ENCODE data around the gene SUPT7L. TPM values are rescaled to one million over a fixed set of nuclear protein-coding genes. Genes with fewer than 3 reads are reported as not detected.

The SUPT7L gene
- total RNA-seq, 2 donors from 2014 or later: 32.9 to 41.9 TPM

- Mint-ChIP-seq H3K27ac (no peak overlapping the region), H3K4me1 (ENCODE audit: low read depth in 2 of 2) (peaks cover 0 to 7% of the 10 kb centered on the region in 2 donors), H3K36me3 (peaks cover 38% of the 10 kb centered on the region), H3K4me3 (no peak overlapping the region), H3K27me3 (no peaks in the 10 kb centered on the region), H3K9me3 (no peaks in the 10 kb centered on the region)
- DNase-seq (ENCODE audit: low spot score): no peak
- no peak for ATAC-seq
These were observed 9.5 kb upstream of the SUPT7L start for GRCh38 chr2:27672723-27673486.

DNA sequence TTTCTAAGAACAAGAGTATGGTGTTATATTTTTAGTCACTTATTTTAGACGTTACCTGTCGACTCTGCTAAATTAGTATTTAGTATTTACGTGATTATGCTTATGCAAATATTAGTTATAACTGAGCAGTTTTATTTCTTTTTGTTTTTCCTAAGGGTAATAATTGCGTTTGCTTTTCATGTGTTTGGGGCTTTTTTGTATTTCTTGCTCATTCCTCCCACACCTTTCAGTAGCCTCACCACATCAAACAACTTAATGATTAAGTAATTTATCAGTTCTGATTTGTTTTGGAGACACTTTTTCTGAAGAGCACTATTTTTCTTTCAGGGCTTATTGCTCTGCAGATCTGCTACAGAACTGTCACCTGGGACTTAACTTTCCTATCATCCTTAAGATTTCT lies 7.8 kb upstream of the SUPT7L start:
- Mint-ChIP-seq H3K27ac (no peak overlapping the region), H3K4me3 (no peak overlapping the region), H3K9me3 (no peaks in the 10 kb centered on the region), H3K4me1 (ENCODE audit: low read depth in 2 of 2) (peaks cover 0 to 12% of the 10 kb centered on the region in 2 donors), H3K27me3 (no peaks in the 10 kb centered on the region), H3K36me3 (peaks cover 32% of the 10 kb centered on the region)
- ATAC-seq: no peak
- no peak for DNase-seq (ENCODE audit: low spot score)

DNA sequence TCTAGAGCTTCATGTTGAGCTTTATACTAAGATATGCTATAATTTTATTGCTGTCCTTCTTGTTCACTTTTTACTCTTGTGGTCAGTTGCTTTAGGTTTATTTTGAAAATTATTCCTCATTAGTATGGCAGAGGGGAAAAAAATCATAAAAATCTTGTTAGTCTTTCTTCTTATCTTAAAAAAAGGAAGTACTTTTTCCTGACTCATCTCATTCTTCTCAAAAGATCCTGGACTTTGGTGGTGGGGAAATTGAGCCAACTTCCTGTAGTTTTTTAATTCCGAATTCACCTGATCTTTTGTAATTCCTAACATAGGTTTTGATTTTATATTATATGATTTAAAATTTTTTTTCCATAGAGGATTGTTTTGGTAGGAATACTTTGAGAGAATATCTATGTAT lies 4.0 kb upstream of the SUPT7L start:
- no peak for DNase-seq (ENCODE audit: low spot score)
- no peaks in the 10 kb centered on the region for H3K27me3 Mint-ChIP-seq
- no peak overlapping the region for H3K4me3 Mint-ChIP-seq
- peaks cover 18% of the 10 kb centered on the region for H3K36me3 Mint-ChIP-seq
- H3K27ac Mint-ChIP-seq: no peak overlapping the region
- no peak for ATAC-seq
- H3K9me3 Mint-ChIP-seq: no peaks in the 10 kb centered on the region
- H3K4me1 Mint-ChIP-seq (ENCODE audit: low read depth in 2 of 2): peaks cover 20 to 30% of the 10 kb centered on the region in 2 donors

GRCh38 chr2:27664622-27665363 lies 1.4 kb upstream of the SUPT7L start:
- Mint-ChIP-seq H3K27ac (peak overlapping the region; percentile 98 to 99), H3K9me3 (no peaks in the 10 kb centered on the region), H3K4me1 (ENCODE audit: low read depth in 2 of 2) (peaks cover 37 to 39% of the 10 kb centered on the region in 2 donors), H3K36me3 (peaks cover 23% of the 10 kb centered on the region), H3K27me3 (no peaks in the 10 kb centered on the region), H3K4me3 (peak overlapping the region; percentile 97)
- no peak for ATAC-seq
- DNase-seq (ENCODE audit: low spot score): no peak

DNA sequence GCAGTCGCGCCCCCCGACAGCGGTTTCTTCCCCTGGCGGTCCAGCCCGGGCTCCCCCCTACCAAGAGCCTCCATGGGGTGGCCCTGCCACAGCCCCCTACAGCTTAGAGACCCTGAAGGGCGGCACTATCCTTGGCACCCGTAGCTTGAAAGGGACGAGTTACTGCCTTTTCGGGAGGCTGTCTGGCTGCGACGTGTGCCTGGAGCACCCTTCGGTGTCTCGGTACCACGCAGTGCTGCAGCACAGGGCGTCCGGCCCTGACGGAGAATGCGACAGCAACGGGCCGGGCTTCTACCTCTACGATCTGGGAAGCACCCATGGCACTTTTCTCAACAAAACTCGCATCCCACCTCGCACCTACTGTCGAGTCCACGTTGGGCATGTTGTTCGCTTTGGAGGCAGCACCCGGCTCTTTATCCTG lies 750 bp upstream of the SUPT7L start:
- Mint-ChIP-seq H3K36me3 (peaks cover 26% of the 10 kb centered on the region), H3K9me3 (no peaks in the 10 kb centered on the region), H3K4me1 (ENCODE audit: low read depth in 2 of 2) (peaks cover 41 to 44% of the 10 kb centered on the region in 2 donors), H3K27ac (peak overlapping the region; percentile 98 to 99), H3K4me3 (peak overlapping the region; percentile 97), H3K27me3 (no peaks in the 10 kb centered on the region)
- ATAC-seq (peak; percentile 20 to 36), DNase-seq (ENCODE audit: low spot score) (no peak)

DNA sequence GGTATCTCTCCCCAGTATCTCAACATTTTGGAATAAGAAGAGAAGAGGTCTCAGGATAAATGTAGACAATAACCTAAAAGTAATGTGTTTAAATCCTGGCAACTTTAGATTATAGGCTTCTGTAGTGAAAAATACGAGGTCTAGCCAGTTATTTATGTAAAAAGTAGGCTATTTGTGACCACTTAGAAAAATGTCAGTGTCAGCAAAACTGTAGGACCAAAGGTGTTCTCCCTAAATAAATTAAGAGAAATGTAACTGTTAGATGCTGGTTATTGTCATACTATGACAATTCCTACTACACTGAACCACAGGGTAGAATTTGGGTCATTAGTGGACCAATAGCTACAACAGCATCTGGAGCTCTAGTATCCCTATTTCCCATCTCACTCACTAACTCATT lies 2.0 kb downstream of the SUPT7L start:
- Mint-ChIP-seq H3K9me3 (no peaks in the 10 kb centered on the region), H3K27me3 (no peaks in the 10 kb centered on the region), H3K4me1 (ENCODE audit: low read depth in 2 of 2) (peaks cover 37 to 44% of the 10 kb centered on the region in 2 donors), H3K4me3 (peak overlapping the region; percentile 97), H3K27ac (no peak overlapping the region), H3K36me3 (peaks cover 26% of the 10 kb centered on the region)
- no peak for DNase-seq (ENCODE audit: low spot score)
- ATAC-seq: no peak

GRCh38 chr2:27655155-27655951 lies 8.1 kb downstream of the SUPT7L start:
- peaks cover 36% of the 10 kb centered on the region for H3K36me3 Mint-ChIP-seq
- H3K4me3 Mint-ChIP-seq: no peak overlapping the region
- peak overlapping the region in 1 of 2 donors; percentile 32 for H3K27ac Mint-ChIP-seq

GRCh38 chr2:27653397-27653796 lies 10.0 kb downstream of the SUPT7L start:
- ATAC-seq (no peak), DNase-seq (ENCODE audit: low spot score) (no peak)
- Mint-ChIP-seq H3K27ac (peak overlapping the region in 1 of 2 donors; percentile 8), H3K27me3 (no peaks in the 10 kb centered on the region), H3K4me3 (no peak overlapping the region), H3K9me3 (no peaks in the 10 kb centered on the region), H3K4me1 (ENCODE audit: low read depth in 2 of 2) (peaks cover 5 to 9% of the 10 kb centered on the region in 2 donors), H3K36me3 (peaks cover 39% of the 10 kb centered on the region)

More at GRCh38 chr2:27655155-27655951, 8.1 kb downstream of the SUPT7L start:
- no peak for ATAC-seq
- Mint-ChIP-seq H3K9me3 (no peaks in the 10 kb centered on the region), H3K27me3 (no peaks in the 10 kb centered on the region), H3K4me1 (ENCODE audit: low read depth in 2 of 2) (peaks cover 12 to 15% of the 10 kb centered on the region in 2 donors)
- DNase-seq (ENCODE audit: low spot score): no peak

GRCh38 chr2:27652790-27653189 lies 10.6 kb downstream of the SUPT7L start:
- ATAC-seq (no peak), DNase-seq (ENCODE audit: low spot score) (no peak)
- Mint-ChIP-seq H3K27ac (no peak overlapping the region), H3K4me1 (ENCODE audit: low read depth in 2 of 2) (peaks cover 5 to 9% of the 10 kb centered on the region in 2 donors), H3K9me3 (no peaks in the 10 kb centered on the region), H3K36me3 (peaks cover 39% of the 10 kb centered on the region), H3K27me3 (no peaks in the 10 kb centered on the region), H3K4me3 (no peak overlapping the region)

- DNase-seq (ENCODE audit: low spot score) (no peak), ATAC-seq (no peak)
- peaks cover 39% of the 10 kb centered on the region for H3K36me3 Mint-ChIP-seq
- no peak overlapping the region for H3K27ac Mint-ChIP-seq
- H3K9me3 Mint-ChIP-seq: no peaks in the 10 kb centered on the region
- H3K4me3 Mint-ChIP-seq: no peak overlapping the region
- peaks cover 6 to 9% of the 10 kb centered on the region in 2 donors for H3K4me1 Mint-ChIP-seq (ENCODE audit: low read depth in 2 of 2)
- no peaks in the 10 kb centered on the region for H3K27me3 Mint-ChIP-seq
These were observed 11.1 kb downstream of the SUPT7L start for GRCh38 chr2:27652341-27652740.

DNA sequence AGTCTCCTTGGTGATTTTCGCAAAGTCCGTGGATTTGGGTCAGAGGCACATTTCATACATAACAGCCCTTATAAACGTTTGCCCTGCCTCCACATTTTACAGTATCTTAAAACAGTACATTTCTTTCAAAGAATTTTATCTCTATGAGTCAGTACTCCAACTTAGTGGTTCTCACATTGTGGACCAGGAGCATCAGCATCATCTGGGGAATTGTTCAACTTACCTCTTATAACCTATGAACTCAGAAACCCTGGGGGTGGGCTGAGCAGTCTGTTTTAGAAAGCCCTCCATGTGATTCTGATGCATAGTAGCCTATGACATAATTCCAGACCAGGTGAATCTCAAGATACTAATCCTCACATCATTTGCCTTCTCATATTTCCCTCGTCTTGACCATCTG lies 12.4 kb downstream of the SUPT7L start:
- no peak for DNase-seq (ENCODE audit: low spot score)
- Mint-ChIP-seq H3K9me3 (no peaks in the 10 kb centered on the region), H3K27ac (no peak overlapping the region), H3K27me3 (no peaks in the 10 kb centered on the region), H3K4me1 (ENCODE audit: low read depth in 2 of 2) (peaks cover 8 to 9% of the 10 kb centered on the region in 2 donors), H3K4me3 (no peak overlapping the region), H3K36me3 (peaks cover 35% of the 10 kb centered on the region)
- no peak for ATAC-seq

- Mint-ChIP-seq H3K27ac (no peak overlapping the region), H3K27me3 (no peaks in the 10 kb centered on the region), H3K9me3 (no peaks in the 10 kb centered on the region), H3K4me3 (no peak overlapping the region), H3K36me3 (peaks cover 13% of the 10 kb centered on the region), H3K4me1 (ENCODE audit: low read depth in 2 of 2) (peaks cover 3 to 5% of the 10 kb centered on the region in 2 donors)
- no peak for ATAC-seq
- no peak for DNase-seq (ENCODE audit: low spot score)
These were observed 15.7 kb downstream of the SUPT7L start for GRCh38 chr2:27647737-27648136.

DNA sequence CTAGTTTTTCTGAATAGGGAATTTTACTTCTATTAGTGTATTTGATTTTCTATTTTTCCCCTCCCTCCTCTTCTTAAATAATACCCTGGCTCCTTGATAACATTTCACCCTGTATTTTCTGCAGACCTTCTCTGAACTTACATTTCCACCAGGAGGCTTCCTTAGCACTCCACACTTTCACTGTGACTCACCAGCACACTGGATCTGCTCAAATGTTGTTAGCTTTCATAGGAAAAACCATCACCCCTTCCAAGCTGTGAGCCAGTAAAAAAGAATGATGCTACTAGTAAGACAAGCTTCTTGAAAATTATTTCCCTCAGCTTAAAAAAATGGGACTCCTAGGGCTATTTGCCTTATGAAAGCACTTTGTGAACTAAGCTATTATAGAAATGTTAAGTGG lies 16.1 kb downstream of the SUPT7L start:
- no peak overlapping the region for H3K27ac Mint-ChIP-seq
- no peaks in the 10 kb centered on the region for H3K9me3 Mint-ChIP-seq
- no peak for ATAC-seq
- DNase-seq (ENCODE audit: low spot score): no peak
- H3K27me3 Mint-ChIP-seq: no peaks in the 10 kb centered on the region
- H3K36me3 Mint-ChIP-seq: peaks cover 9% of the 10 kb centered on the region
- peaks cover 0 to 3% of the 10 kb centered on the region in 2 donors for H3K4me1 Mint-ChIP-seq (ENCODE audit: low read depth in 2 of 2)
- no peak overlapping the region for H3K4me3 Mint-ChIP-seq
